GM12878 (cell line): ENCODE results near the gene RHOB. TPM values are rescaled to one million over a fixed set of nuclear protein-coding genes. Genes with fewer than 3 reads are reported as not detected.

Experiments
- ATAC-seq: fragments of 200-7000 bp; cut with Tn5 transposase; 3 replicates; pipeline ENCODE4 v1.9.1; 2020; ENCODE audit warnings: mild to moderate bottlenecking, moderate library complexity
- BruUV-seq: library from RNA; stranded (reverse); fragments of 400-500 nt; replicated peaks from 2 replicates; lab custom pipeline; 2021; lab: Mats Ljungman, UMichigan
- CTCF ChIA-PET: fragments of 300-600 bp; sonication (Branson Sonifier 250); formaldehyde crosslinking; extraction: SDS; loops from one replicate; lab custom pipeline; 2021; ENCODE audit warnings: inconsistent platforms; lab: Yijun Ruan, JAX
- POLR2A ChIA-PET: fragments of 350-600 bp; formaldehyde crosslinking; extraction: SDS; loops from one replicate; lab custom pipeline; 2021; ENCODE audit warnings: inconsistent platforms; lab: Charles Lee
- RAD21 ChIA-PET: fragments of 300-600 bp; sonication (Branson Sonifier 250); formaldehyde crosslinking; loops from one replicate; lab custom pipeline; 2023; ENCODE audit warnings: antibody characterized with exemption; ENCODE audit not compliant: unreplicated experiment; lab: Charles Lee
- SMC1A ChIA-PET: fragments of 300-600 bp; sonication (Branson Sonifier 250); formaldehyde crosslinking; loops from one replicate; lab custom pipeline; 2023; ENCODE audit not compliant: unreplicated experiment, uncharacterized antibody; lab: Charles Lee
- DNase-seq: peaks from one replicate; pipeline ENCODE4 v3.0.0-alpha.2; 2011; ENCODE audit warnings: low read depth, low spot score
- FAIRE-seq: peaks from 3 replicates; lab custom pipeline; 2011; peaks lifted over from hg19 to GRCh38; lab: Jason Lieb, UNC
- H2AFZ ChIP-seq: 2 replicates; pipeline ENCODE4 v1.6.0; 2011; ENCODE audit warnings: low read depth, low read length, control low read depth; ENCODE audit not compliant: control insufficient read depth
- H3K27ac ChIP-seq: 2 replicates; pipeline ENCODE4 v1.5.1; 2011; ENCODE audit warnings: control low read depth; ENCODE audit not compliant: control insufficient read depth, insufficient read depth
- H3K27me3 ChIP-seq, 2 experiments: replicated peaks in 1 of 2; 2 replicates each; pipeline versions ENCODE4 v1.6.0 to v1.6.1; 2011; ENCODE audit warnings: low read length in 1 of 2; ENCODE audit not compliant: control insufficient read depth in 2 of 2, insufficient read depth in 2 of 2
- H3K36me3 ChIP-seq, 2 experiments: 2 replicates each; pipeline ENCODE4 v1.5.1; 2011; ENCODE audit warnings: low read length in 1 of 2; ENCODE audit not compliant: control insufficient read depth in 2 of 2, insufficient read depth in 2 of 2
- H3K4me1 ChIP-seq: 2 replicates; pipeline ENCODE4 v1.6.1; 2011; ENCODE audit warnings: mild to moderate bottlenecking, low read length, moderate library complexity, mixed read lengths; ENCODE audit not compliant: control insufficient read depth, insufficient read depth
- H3K4me2 ChIP-seq: 2 replicates; pipeline ENCODE4 v1.6.0; 2011; ENCODE audit warnings: control low read depth; ENCODE audit not compliant: control insufficient read depth, insufficient read depth
- H3K4me3 ChIP-seq: fragments of 200-600 bp; sonication (generic); 2 replicates; pipeline ENCODE4 v1.5.1; 2016
- H3K79me2 ChIP-seq: 2 replicates; pipeline ENCODE4 v1.6.0; 2011; ENCODE audit warnings: low read length; ENCODE audit not compliant: control insufficient read depth, insufficient read depth
- H3K9ac ChIP-seq: 2 replicates; pipeline ENCODE4 v1.8.0; 2011; ENCODE audit warnings: low read length, control low read depth, mixed read lengths; ENCODE audit not compliant: control insufficient read depth, insufficient read depth
- H3K9me3 ChIP-seq: replicated peaks from 3 replicates; pipeline ENCODE4 v1.5.1; 2011; ENCODE audit warnings: mild to moderate bottlenecking, low read length; ENCODE audit not compliant: control insufficient read depth, insufficient read depth
- H4K20me1 ChIP-seq: 2 replicates; pipeline ENCODE4 v1.6.0; 2011; ENCODE audit not compliant: control insufficient read depth, insufficient read depth
- DPF2 ChIP-seq: fragments of 450-650 bp; IDR thresholded peaks from 2 replicates; pipeline ENCODE4 v1.6.1; 2017; ENCODE audit warnings: mild to moderate bottlenecking
- FOXK2 ChIP-seq: fragments of 450-650 bp; IDR thresholded peaks from 2 replicates; pipeline ENCODE4 v1.6.1; 2017; ENCODE audit warnings: mild to moderate bottlenecking, moderate library complexity
- IKZF1 ChIP-seq: fragments of 450-650 bp; conservative IDR thresholded peaks from 2 replicates; pipeline ENCODE4 v1.6.1; 2017; ENCODE audit warnings: antibody characterized with exemption, mild to moderate bottlenecking
- MAX ChIP-seq: IDR thresholded peaks from 2 replicates; pipeline ENCODE4 v1.6.1; 2012; ENCODE audit warnings: low read depth, low read length, improper control_type of control experiment
- PKNOX1 ChIP-seq: fragments of 450-650 bp; IDR thresholded peaks from 2 replicates; pipeline ENCODE4 v1.6.1; 2016; ENCODE audit warnings: mild to moderate bottlenecking
- SRF ChIP-seq, 2 experiments: IDR thresholded peaks; 2 replicates each; pipeline ENCODE4 v1.6.1; 2011; ENCODE audit warnings: low read depth in 2 of 2, low read length in 2 of 2, mild to moderate bottlenecking in 1 of 2, moderate library complexity in 1 of 2
- WGBS: methylation state at CpG from one replicate; pipeline ENCODE4 v1.1.6; 2016; ENCODE audit warnings: low lambda C conversion rate; ENCODE audit not compliant: insufficient replicate concordance, insufficient coverage; ENCODE audit errors: missing lambda C conversion rate; 5-methylcytosine and 5-hydroxymethylcytosine counted together
- in situ Hi-C: fragments of 300-500 bp; cut with MboI; formaldehyde crosslinking; loops from 9 replicates; pipeline ENCODE4 v1.14.3; 2018; ENCODE audit warnings: mixed read lengths
- intact Hi-C: fragments of 100-400 bp; cut with micrococcal nuclease; formaldehyde crosslinking; loops from one replicate; pipeline ENCODE4 v1.14.2; 2022; ENCODE audit not compliant: unreplicated experiment
- polyA plus RNA-seq, 11 experiments: library from polyadenylated mRNA; depleted of rRNA in 4 of 11; unstranded in 6 of 11; stranded (reverse) in 5 of 11; fragments of >200 nt; fragmentation: Nextera tagmentation in 4 of 11; fragmentation: Illumina TruSeq in 1 of 11; extraction: Ambion mirVana in 4 of 11; extraction: Trizol in 1 of 11; gene quantifications; 1 replicate in 1 of 11; 2 replicates in 10 of 11; pipeline versions ENCODE4 v1.2.1 to v1.2.3, GENCODE V29; 2011 to 2016; ENCODE audit warnings: inconsistent platforms in 2 of 11, missing spikeins in 2 of 11, low read depth in 1 of 11
- total RNA-seq, 4 experiments: library from RNA; depleted of rRNA in 3 of 4; stranded (reverse); fragments of >200 nt in 3 of 4; fragmentation: Illumina TruSeq in 1 of 4; extraction: Trizol in 1 of 4; gene quantifications; 2 replicates each; pipeline versions ENCODE4 v1.2.1 to v1.2.3, GENCODE V29; 2013 to 2021

Gene RHOB
- total and polyA plus RNA-seq, 10 of the 15 experiments (the other 5 are each of a cell fraction or from before 2014, with no cell fraction given) = 0.03 to 4.5 (median 1.2) TPM

GRCh38 chr2:20444101-20444992, 2.5 kb upstream of the RHOB start (continued):
- TF ChIP-seq PKNOX1 (no peak), MAX (no peak), FOXK2 (no peak), SRF (IDR thresholded peaks at IDR 0.05; ENCODE audit: low read depth in 2 of 2, low read length in 2 of 2) (no peak)

GRCh38 chr2:20444993-20445910, 1.6 kb upstream of the RHOB start:
- FAIRE-seq (no peak), DNase-seq (no peak), ATAC-seq (no peak)
- peaks cover 5 to 9% of the 10 kb centered on the region in 2 experiments; a peak in 3 of 4 replicates for H3K27me3 ChIP-seq
- CTCF ChIA-PET = interaction anchor here (1.1 to 6.0 kb wide), 13 partner anchors 10 to 216 kb away, joined by 3 to 119 read pairs (median 14); partner anchors contain the start of gene HS1BP3
- intact Hi-C loops = loop anchor here (5.0 to 10.0 kb wide), 3 partner anchors 82 to 380 kb away; partner anchors contain the start of gene LDAH
- no peak overlapping the region for H3K4me2 ChIP-seq
- H3K79me2 ChIP-seq = peaks cover 1% of the 10 kb centered on the region; the same call in 1 of the 2 replicates
- no peak overlapping the region for H3K4me3 ChIP-seq
- no peaks in the 10 kb centered on the region; the same call in 2 of the 3 replicates for H3K9me3 ChIP-seq
- no TSS peak for BruUV-seq
- in situ Hi-C loops = loop anchor here (5.0 to 25.0 kb wide), 2 partner anchors 197 to 517 kb away; no protein-coding TSS in a partner anchor
- peaks cover 3% of the 10 kb centered on the region for H3K4me1 ChIP-seq
- H3K27ac ChIP-seq = no peak overlapping the region
- TF ChIP-seq DPF2 = 0 out of 2 replicates have a peak, but pooled peaks have one; percentile 32
- TF ChIP-seq IKZF1 = no peak
- TF ChIP-seq, all 136 proteins: peak for 1
- ChIA-PET SMC1A (interaction anchor here (0.8 to 3.4 kb wide), 18 partner anchors 7 to 206 kb away, joined by 3 to 56 read pairs (median 6); partner anchors contain the start of gene HS1BP3), POLR2A (interaction anchor here (1.2 to 1.7 kb wide), 4 partner anchors 80 to 203 kb away, joined by 3 to 13 read pairs (median 4); no protein-coding TSS in a partner anchor), RAD21 (interaction anchor here (1.2 to 5.5 kb wide), 14 partner anchors 17 to 206 kb away, joined by 3 to 107 read pairs (median 9); partner anchors contain the start of gene HS1BP3)
- no peak overlapping the region for H2AFZ ChIP-seq
- no peak overlapping the region for H3K9ac ChIP-seq
- WGBS = 43% methylated on average over 20 of the region's 24 CpGs
- H4K20me1 ChIP-seq = no peaks in the 10 kb centered on the region; the same call in 1 of the 2 replicates
- no peaks in the 10 kb centered on the region for H3K36me3 ChIP-seq
